ENCODE measurements around the gene SCARF2.
"Not testable (repeated sequence)": the region's sequence is repeated elsewhere in the genome, so short reads cannot be mapped to it uniquely, and the experiment has no call there.

SCARF2 gene

DNA sequence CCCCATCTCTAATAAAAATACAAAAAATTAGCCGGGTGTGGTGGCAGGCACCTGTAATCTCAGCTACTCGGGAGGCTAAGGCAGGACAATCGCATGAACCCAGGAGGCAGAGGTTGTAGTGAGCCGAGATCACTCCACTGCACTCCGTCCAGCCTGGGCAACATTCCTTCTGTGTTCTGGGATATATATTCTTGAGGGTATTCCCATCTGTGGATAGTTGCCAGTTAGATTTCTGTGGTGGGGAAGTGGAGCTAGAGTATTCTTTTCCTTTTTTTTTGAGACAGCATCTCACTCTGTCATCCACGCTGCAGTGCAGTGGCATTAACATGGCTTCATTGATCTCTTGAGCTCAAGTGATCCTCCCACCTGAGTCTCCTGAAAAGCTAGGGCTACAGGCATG, 52.8 kb downstream of the SCARF2 start:
- peaks cover 6% of the 10 kb centered on the region; the same call in 1 of the 2 replicates for H3K4me1 ChIP-seq (ENCODE audit: control insufficient read depth, insufficient read depth, low read length)
- no peak overlapping the region for H3K9ac ChIP-seq (ENCODE audit: low read length)
- H3K9me3 ChIP-seq (ENCODE audit: control insufficient read depth, insufficient read depth, low read depth, low read length): peaks cover 5% of the 10 kb centered on the region; the same call in 1 of the 2 replicates
- no peak overlapping the region for H3K27ac ChIP-seq (ENCODE audit: low read depth, low read length)
- H3K4me3 ChIP-seq (ENCODE audit: low read depth, low read length): no peak overlapping the region
- H3K27me3 ChIP-seq (ENCODE audit: control insufficient read depth, insufficient read depth, low read length): no peaks in the 10 kb centered on the region
- no peaks in the 10 kb centered on the region for H3K36me3 ChIP-seq (ENCODE audit: control insufficient read depth, insufficient read depth, low read length)

DNA sequence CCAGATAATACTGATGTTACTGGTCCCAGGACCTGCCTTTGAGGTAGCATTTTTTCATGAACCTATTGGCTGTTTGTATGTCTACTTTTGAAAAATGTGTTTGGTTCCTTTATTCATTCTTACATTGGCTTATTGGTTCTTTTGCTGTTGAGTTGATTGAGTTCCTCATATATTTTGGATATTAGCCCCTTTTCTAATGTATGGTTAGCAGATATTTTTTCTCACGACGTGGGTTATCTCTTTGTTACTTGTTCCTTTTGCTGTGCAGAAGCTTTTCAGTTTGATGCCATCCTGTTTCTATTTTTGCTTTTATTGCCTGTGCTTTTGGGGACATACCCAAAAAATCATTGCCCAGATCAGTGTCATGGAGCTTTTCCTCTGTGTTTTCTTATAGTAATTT, 53.5 kb downstream of the SCARF2 start:
- no peak overlapping the region for H3K4me3 ChIP-seq (ENCODE audit: low read depth, low read length)
- no peaks in the 10 kb centered on the region for H3K27me3 ChIP-seq (ENCODE audit: control insufficient read depth, insufficient read depth, low read length)
- H3K9me3 ChIP-seq (ENCODE audit: control insufficient read depth, insufficient read depth, low read depth, low read length): peaks cover 3% of the 10 kb centered on the region; the same call in 1 of the 2 replicates
- H3K27ac ChIP-seq (ENCODE audit: low read depth, low read length): no peak overlapping the region
- H3K9ac ChIP-seq (ENCODE audit: low read length): no peak overlapping the region
- H3K36me3 ChIP-seq (ENCODE audit: control insufficient read depth, insufficient read depth, low read length): no peaks in the 10 kb centered on the region
- H3K4me1 ChIP-seq (ENCODE audit: control insufficient read depth, insufficient read depth, low read length): peaks cover 6% of the 10 kb centered on the region; the same call in 1 of the 2 replicates

DNA sequence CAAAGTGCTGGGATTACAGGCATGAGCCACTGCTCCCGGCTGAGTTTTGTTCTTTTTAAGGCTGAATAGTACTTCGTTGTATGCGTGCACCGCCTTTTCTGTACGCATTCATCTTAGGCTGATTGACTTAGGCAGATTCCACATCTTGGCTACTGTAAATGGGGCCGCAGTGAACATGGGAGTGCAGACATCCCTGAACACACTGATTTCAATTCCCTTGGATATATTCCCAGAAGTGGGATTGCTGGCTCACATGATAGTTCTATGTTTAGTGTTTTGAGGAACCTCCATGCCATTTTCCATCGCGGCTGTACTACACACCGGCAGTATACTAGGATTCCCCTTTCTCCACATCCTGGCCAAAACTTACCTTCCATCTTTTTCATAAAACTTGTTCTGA, 54.1 kb downstream of the SCARF2 start:
- no peaks in the 10 kb centered on the region for H3K27me3 ChIP-seq (ENCODE audit: control insufficient read depth, insufficient read depth, low read length)
- no peak overlapping the region for H3K4me3 ChIP-seq (ENCODE audit: low read depth, low read length)
- no peaks in the 10 kb centered on the region for H3K36me3 ChIP-seq (ENCODE audit: control insufficient read depth, insufficient read depth, low read length)
- H3K9me3 ChIP-seq (ENCODE audit: control insufficient read depth, insufficient read depth, low read depth, low read length): no peaks in the 10 kb centered on the region
- H3K4me1 ChIP-seq (ENCODE audit: control insufficient read depth, insufficient read depth, low read length): peaks cover 6% of the 10 kb centered on the region; the same call in 1 of the 2 replicates
- H3K9ac ChIP-seq (ENCODE audit: low read length): no peak overlapping the region
- no peak overlapping the region for H3K27ac ChIP-seq (ENCODE audit: low read depth, low read length)

GRCh38 chr22:20380486-20380885, 57.1 kb downstream of the SCARF2 start:
- H3K27me3 ChIP-seq (ENCODE audit: control insufficient read depth, insufficient read depth, low read length): no peaks in the 10 kb centered on the region
- H3K9ac ChIP-seq (ENCODE audit: low read length): no peak overlapping the region
- H3K4me3 ChIP-seq (ENCODE audit: low read depth, low read length): no peak overlapping the region
- no peaks in the 10 kb centered on the region for H3K9me3 ChIP-seq (ENCODE audit: control insufficient read depth, insufficient read depth, low read depth, low read length)
- peaks cover 6% of the 10 kb centered on the region; the same call in 1 of the 2 replicates for H3K4me1 ChIP-seq (ENCODE audit: control insufficient read depth, insufficient read depth, low read length)
- H3K27ac ChIP-seq (ENCODE audit: low read depth, low read length): no peak overlapping the region
- no peaks in the 10 kb centered on the region for H3K36me3 ChIP-seq (ENCODE audit: control insufficient read depth, insufficient read depth, low read length)

- H3K4me1 ChIP-seq (ENCODE audit: control insufficient read depth, insufficient read depth, low read length); H3K9me3 ChIP-seq (ENCODE audit: control insufficient read depth, insufficient read depth, low read depth, low read length); H3K9ac ChIP-seq (ENCODE audit: low read length); H3K36me3 ChIP-seq (ENCODE audit: control insufficient read depth, insufficient read depth, low read length); H3K4me3 ChIP-seq (ENCODE audit: low read depth, low read length); H3K27me3 ChIP-seq (ENCODE audit: control insufficient read depth, insufficient read depth, low read length); H3K27ac ChIP-seq (ENCODE audit: low read depth, low read length): not testable (repeated sequence)
Observed at GRCh38 chr22:20378684-20379083, 58.9 kb downstream of the SCARF2 start.

- Histone ChIP-seq H3K4me1 (ENCODE audit: control insufficient read depth, insufficient read depth, low read length) (peaks cover 10% of the 10 kb centered on the region), H3K27ac (ENCODE audit: low read depth, low read length) (no peak overlapping the region), H3K4me3 (ENCODE audit: low read depth, low read length) (no peak overlapping the region), H3K9me3 (ENCODE audit: control insufficient read depth, insufficient read depth, low read depth, low read length) (no peaks in the 10 kb centered on the region), H3K36me3 (ENCODE audit: control insufficient read depth, insufficient read depth, low read length) (no peaks in the 10 kb centered on the region), H3K9ac (ENCODE audit: low read length) (no peak overlapping the region), H3K27me3 (ENCODE audit: control insufficient read depth, insufficient read depth, low read length) (peaks cover 11% of the 10 kb centered on the region)
Observed at GRCh38 chr22:20378110-20378509, 59.5 kb downstream of the SCARF2 start.

DNA sequence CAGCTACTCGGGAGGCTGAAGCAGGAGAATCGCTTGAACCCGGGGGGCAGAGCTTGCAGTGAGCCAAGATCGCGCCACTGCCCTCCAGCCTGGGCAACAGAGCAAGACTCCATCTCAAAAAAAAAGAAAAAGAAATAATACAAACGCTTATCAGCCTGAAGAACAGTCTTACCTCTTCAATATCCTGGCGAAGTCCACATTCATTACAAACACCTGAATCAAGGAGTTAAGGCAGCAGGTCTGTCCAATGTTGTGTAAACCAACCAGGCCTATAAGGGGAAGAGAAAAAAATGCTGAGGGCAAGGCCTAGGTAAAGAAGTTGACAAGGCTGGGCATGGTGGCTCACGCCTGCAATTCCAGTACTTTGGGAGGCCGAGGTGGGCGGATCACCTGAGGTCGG, 60.6 kb downstream of the SCARF2 start:
- Histone ChIP-seq H3K27me3 (ENCODE audit: control insufficient read depth, insufficient read depth, low read length) (peaks cover 11% of the 10 kb centered on the region), H3K4me1 (ENCODE audit: control insufficient read depth, insufficient read depth, low read length) (peaks cover 14% of the 10 kb centered on the region)
- H3K9me3 ChIP-seq (ENCODE audit: control insufficient read depth, insufficient read depth, low read depth, low read length); H3K4me3 ChIP-seq (ENCODE audit: low read depth, low read length); H3K27ac ChIP-seq (ENCODE audit: low read depth, low read length); H3K9ac ChIP-seq (ENCODE audit: low read length); H3K36me3 ChIP-seq (ENCODE audit: control insufficient read depth, insufficient read depth, low read length): not testable (repeated sequence)

DNA sequence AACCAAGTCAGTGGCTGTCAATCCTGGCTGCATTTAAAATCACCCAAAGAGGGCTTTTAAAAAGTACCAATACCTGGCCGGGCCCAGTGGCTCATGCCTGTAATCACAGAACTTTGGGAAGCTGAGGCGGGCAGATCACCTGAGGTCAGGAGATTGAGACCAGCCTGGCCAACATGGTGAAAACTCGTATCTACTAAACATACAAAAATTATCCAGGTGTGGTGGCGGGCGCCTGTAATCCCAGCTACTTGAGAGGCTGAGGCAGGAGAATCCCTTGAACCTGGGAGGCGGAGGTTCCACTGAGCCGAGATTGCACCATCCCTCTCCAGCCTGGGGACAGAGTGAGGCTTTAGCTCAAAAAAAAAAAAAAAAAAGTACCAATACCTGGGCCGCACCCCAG, 61.3 kb downstream of the SCARF2 start:
- H3K36me3 ChIP-seq (ENCODE audit: control insufficient read depth, insufficient read depth, low read length); H3K9ac ChIP-seq (ENCODE audit: low read length); H3K4me3 ChIP-seq (ENCODE audit: low read depth, low read length); H3K27ac ChIP-seq (ENCODE audit: low read depth, low read length); H3K9me3 ChIP-seq (ENCODE audit: control insufficient read depth, insufficient read depth, low read depth, low read length): not testable (repeated sequence)
- Histone ChIP-seq H3K27me3 (ENCODE audit: control insufficient read depth, insufficient read depth, low read length) (peaks cover 11% of the 10 kb centered on the region), H3K4me1 (ENCODE audit: control insufficient read depth, insufficient read depth, low read length) (peaks cover 14% of the 10 kb centered on the region)
